Skeletal muscle satellite cell (primary cell): Measurements from ENCODE around the gene LRRC43.

Experiments used
- H3K27me3 ChIP-seq: 2 replicates; pipeline ENCODE4 v1.7.0; 2013; ENCODE audit warnings: low read length; ENCODE audit not compliant: control insufficient read depth, insufficient read depth
- H3K36me3 ChIP-seq: 2 replicates; pipeline ENCODE4 v1.7.0; 2013; ENCODE audit warnings: mild to moderate bottlenecking, control low read depth, low read length; ENCODE audit not compliant: insufficient read depth
- H3K4me1 ChIP-seq: 2 replicates; pipeline ENCODE4 v1.7.0; 2013; ENCODE audit warnings: low read length; ENCODE audit not compliant: control insufficient read depth, insufficient read depth
- H3K4me2 ChIP-seq: 2 replicates; pipeline ENCODE4 v1.7.0; 2013; ENCODE audit warnings: mild to moderate bottlenecking, low read length
- H3K4me3 ChIP-seq: 2 replicates; pipeline ENCODE4 v1.7.0; 2013; ENCODE audit warnings: low read length
- H3K9ac ChIP-seq: 2 replicates; pipeline ENCODE4 v1.7.0; 2013; ENCODE audit warnings: mild to moderate bottlenecking, low read depth, low read length, moderate library complexity
- H3K9me3 ChIP-seq: replicated peaks from 2 replicates; pipeline ENCODE4 v1.7.0; 2013; ENCODE audit warnings: mild to moderate bottlenecking, control low read depth, low read length

Gene LRRC43

GRCh38 chr12:122208073-122208820 lies 25.3 kb downstream of the LRRC43 start:
- H3K27me3 ChIP-seq: peaks cover 20% of the 10 kb centered on the region
- H3K4me3 ChIP-seq: no peak overlapping the region
- H3K4me2 ChIP-seq: no peak overlapping the region
- peaks cover 7% of the 10 kb centered on the region for H3K4me1 ChIP-seq
- no peaks in the 10 kb centered on the region for H3K9me3 ChIP-seq
- peaks cover 46% of the 10 kb centered on the region for H3K36me3 ChIP-seq
- H3K9ac ChIP-seq: no peak overlapping the region

GRCh38 chr12:122215771-122216170 lies 32.8 kb downstream of the LRRC43 start:
- Histone ChIP-seq H3K9me3 (no peaks in the 10 kb centered on the region), H3K4me3 (no peak overlapping the region), H3K4me2 (no peak overlapping the region), H3K9ac (no peak overlapping the region), H3K36me3 (peaks cover 55% of the 10 kb centered on the region), H3K4me1 (no peaks in the 10 kb centered on the region), H3K27me3 (no peaks in the 10 kb centered on the region)

- no peak overlapping the region for H3K4me3 ChIP-seq
- H3K4me2 ChIP-seq: no peak overlapping the region
- H3K9ac ChIP-seq: no peak overlapping the region
- no peaks in the 10 kb centered on the region for H3K4me1 ChIP-seq
- no peaks in the 10 kb centered on the region for H3K9me3 ChIP-seq
- peaks cover 57% of the 10 kb centered on the region for H3K36me3 ChIP-seq
- no peaks in the 10 kb centered on the region for H3K27me3 ChIP-seq
Observed at GRCh38 chr12:122216445-122216844, 33.5 kb downstream of the LRRC43 start.

- Histone ChIP-seq H3K9me3 (no peaks in the 10 kb centered on the region), H3K4me3 (peak within 1 kb of the TSS; percentile 95), H3K27me3 (no peaks in the 10 kb centered on the region), H3K9ac (peak within 1 kb of the TSS; percentile 93), H3K4me1 (peaks cover 17% of the 10 kb centered on the region), H3K36me3 (peaks cover 25% of the 10 kb centered on the region), H3K4me2 (peak within 1 kb of the TSS; percentile 93)
Observed at GRCh38 chr12:122225683-122226365, 42.9 kb downstream of the LRRC43 start, which contains the start of gene DIABLO. Gene DIABLO, minus strand, starts transcription at chr12:122226052. Its CDS starts 38 bp downstream, at chr12:122226014.

GRCh38 chr12:122226366-122227125 lies 43.6 kb downstream of the LRRC43 start:
- H3K4me3 ChIP-seq: peak overlapping the region; percentile 70
- no peak overlapping the region for H3K9ac ChIP-seq
- peaks cover 24% of the 10 kb centered on the region for H3K36me3 ChIP-seq
- no peaks in the 10 kb centered on the region for H3K27me3 ChIP-seq
- H3K4me2 ChIP-seq: peak overlapping the region; percentile 93
- H3K9me3 ChIP-seq: no peaks in the 10 kb centered on the region
- peaks cover 17% of the 10 kb centered on the region for H3K4me1 ChIP-seq

- Histone ChIP-seq H3K9ac (no peak overlapping the region), H3K4me1 (peaks cover 17% of the 10 kb centered on the region), H3K36me3 (peaks cover 20% of the 10 kb centered on the region), H3K4me3 (no peak overlapping the region), H3K27me3 (no peaks in the 10 kb centered on the region), H3K4me2 (no peak overlapping the region), H3K9me3 (no peaks in the 10 kb centered on the region)
Observed at GRCh38 chr12:122227341-122227740, 44.4 kb downstream of the LRRC43 start.

- no peak overlapping the region for H3K4me3 ChIP-seq
- H3K27me3 ChIP-seq: no peaks in the 10 kb centered on the region
- H3K9me3 ChIP-seq: no peaks in the 10 kb centered on the region
- H3K36me3 ChIP-seq: peaks cover 24% of the 10 kb centered on the region
- H3K9ac ChIP-seq: no peak overlapping the region
- H3K4me2 ChIP-seq: no peak overlapping the region
- peaks cover 17% of the 10 kb centered on the region for H3K4me1 ChIP-seq
Observed at GRCh38 chr12:122228092-122228491, 45.2 kb downstream of the LRRC43 start.

- Histone ChIP-seq H3K4me2 (no peak overlapping the region), H3K36me3 (peaks cover 26% of the 10 kb centered on the region), H3K27me3 (no peaks in the 10 kb centered on the region), H3K9me3 (no peaks in the 10 kb centered on the region), H3K9ac (no peak overlapping the region), H3K4me1 (peaks cover 9% of the 10 kb centered on the region), H3K4me3 (no peak overlapping the region)
Observed at GRCh38 chr12:122230798-122231197, 47.9 kb downstream of the LRRC43 start.

GRCh38 chr12:122232691-122233090 lies 49.8 kb downstream of the LRRC43 start:
- H3K27me3 ChIP-seq: no peaks in the 10 kb centered on the region
- no peak overlapping the region for H3K4me2 ChIP-seq
- no peaks in the 10 kb centered on the region for H3K9me3 ChIP-seq
- no peak overlapping the region for H3K9ac ChIP-seq
- no peaks in the 10 kb centered on the region for H3K4me1 ChIP-seq
- H3K4me3 ChIP-seq: no peak overlapping the region
- H3K36me3 ChIP-seq: peaks cover 30% of the 10 kb centered on the region

GRCh38 chr12:122235741-122236140 lies 52.8 kb downstream of the LRRC43 start:
- Histone ChIP-seq H3K27me3 (no peaks in the 10 kb centered on the region), H3K4me3 (no peak overlapping the region), H3K9ac (no peak overlapping the region), H3K4me2 (no peak overlapping the region), H3K9me3 (no peaks in the 10 kb centered on the region), H3K4me1 (no peaks in the 10 kb centered on the region), H3K36me3 (peaks cover 29% of the 10 kb centered on the region)

GRCh38 chr12:122238861-122239260 lies 55.9 kb downstream of the LRRC43 start:
- Histone ChIP-seq H3K9ac (no peak overlapping the region), H3K4me1 (no peaks in the 10 kb centered on the region), H3K36me3 (peaks cover 22% of the 10 kb centered on the region), H3K4me2 (no peak overlapping the region), H3K4me3 (no peak overlapping the region), H3K9me3 (no peaks in the 10 kb centered on the region), H3K27me3 (no peaks in the 10 kb centered on the region)
